Fibroblast of lung (primary cell): ENCODE data around the gene DCAF7. TPM values are rescaled to one million over a fixed set of nuclear protein-coding genes. Genes with fewer than 3 reads are reported as not detected.

Experiments used
- DNase-seq, 2 donors: peaks; one replicate each; pipeline versions ENCODE4 v3.0.0 to v3.0.0-alpha.2; 2010; ENCODE audit warnings: low read depth in 2 of 2
- H2AFZ ChIP-seq: 2 replicates; pipeline ENCODE4 v1.5.1; 2012; ENCODE audit warnings: low read length, control low read depth, inconsistent platforms
- H3K27ac ChIP-seq: 2 replicates; pipeline ENCODE4 v1.5.1; 2011; ENCODE audit warnings: low read length, control low read depth; ENCODE audit not compliant: insufficient read depth
- H3K27me3 ChIP-seq: 2 replicates; pipeline ENCODE4 v1.5.1; 2011; ENCODE audit warnings: mild to moderate bottlenecking, low read length; ENCODE audit not compliant: control insufficient read depth, insufficient read depth
- H3K36me3 ChIP-seq: 2 replicates; pipeline ENCODE4 v1.5.1; 2011; ENCODE audit warnings: low read length; ENCODE audit not compliant: control insufficient read depth, insufficient read depth
- H3K4me1 ChIP-seq: 2 replicates; pipeline ENCODE4 v1.5.1; 2011; ENCODE audit warnings: low read length; ENCODE audit not compliant: control insufficient read depth, insufficient read depth; ENCODE audit errors: extremely low read depth
- H3K4me2 ChIP-seq: 2 replicates; pipeline ENCODE4 v1.5.1; 2011; ENCODE audit warnings: low read length, control low read depth; ENCODE audit not compliant: insufficient read depth; ENCODE audit errors: extremely low read depth
- H3K4me3 ChIP-seq, 4 experiments: fragments of 200-600 bp in 1 of 4; sonication (generic) in 1 of 4; replicated peaks in 1 of 4; 2 replicates each; pipeline ENCODE4 v1.5.1; 2011 to 2016; ENCODE audit warnings: low read length in 4 of 4, low read depth in 3 of 4, mild to moderate bottlenecking in 3 of 4, control low read depth in 2 of 4, inconsistent platforms in 1 of 4, mixed read lengths in 1 of 4; ENCODE audit not compliant: insufficient read depth in 1 of 4; ENCODE audit errors: control extremely low read depth in 1 of 4
- H3K79me2 ChIP-seq: 2 replicates; pipeline ENCODE4 v1.5.1; 2012; ENCODE audit warnings: mild to moderate bottlenecking, low read length, inconsistent platforms; ENCODE audit not compliant: control insufficient read depth, insufficient read depth
- H3K9ac ChIP-seq: 2 replicates; pipeline ENCODE4 v1.5.1; 2011; ENCODE audit warnings: mild to moderate bottlenecking, low read length, control low read depth; ENCODE audit not compliant: insufficient read depth
- H3K9me3 ChIP-seq: 2 replicates; pipeline ENCODE4 v1.5.1; 2012; ENCODE audit warnings: low read depth, low read length; ENCODE audit not compliant: control insufficient read depth, insufficient read depth
- H4K20me1 ChIP-seq: 2 replicates; pipeline ENCODE4 v1.5.1; 2011; ENCODE audit warnings: low read length; ENCODE audit not compliant: control insufficient read depth, insufficient read depth; ENCODE audit errors: extremely low read depth
- EZH2 ChIP-seq: IDR thresholded peaks from 2 replicates; pipeline ENCODE4 v1.5.1; 2012; ENCODE audit warnings: low read length, control low read depth, mild to moderate bottlenecking; ENCODE audit errors: missing control alignments
- polyA plus RNA-seq, 2 donors: library from polyadenylated mRNA; depleted of rRNA in 1 of 2; stranded (reverse) in 1 of 2; unstranded in 1 of 2; fragments of >200 nt; gene quantifications; 2 replicates each; pipeline ENCODE4 v1.2.1, GENCODE V29; 2011 to 2012; ENCODE audit warnings: missing spikeins in 1 of 2
- total RNA-seq: library from RNA; depleted of rRNA; stranded (reverse); fragments of >200 nt; gene quantifications from 2 replicates; pipeline ENCODE4 v1.2.1, GENCODE V29; 2014
- TF ChIP-seq, protein P1 (sequence below), 2 donors: IDR thresholded peaks in 1 of 2; conservative IDR thresholded peaks in 1 of 2; 1 replicate in 1 of 2; 2 replicates in 1 of 2; pipeline ENCODE4 v1.5.1; 2011 to 2012; ENCODE audit warnings: low read length in 2 of 2, control low read depth in 1 of 2, inconsistent platforms in 1 of 2, low read depth in 1 of 2, mild to moderate bottlenecking in 1 of 2

Gene DCAF7
- total and polyA plus RNA-seq, 2 donors (not counting 1 experiment from before 2014, with no cell fraction given), result 13.9 to 38.8 TPM

DNA sequence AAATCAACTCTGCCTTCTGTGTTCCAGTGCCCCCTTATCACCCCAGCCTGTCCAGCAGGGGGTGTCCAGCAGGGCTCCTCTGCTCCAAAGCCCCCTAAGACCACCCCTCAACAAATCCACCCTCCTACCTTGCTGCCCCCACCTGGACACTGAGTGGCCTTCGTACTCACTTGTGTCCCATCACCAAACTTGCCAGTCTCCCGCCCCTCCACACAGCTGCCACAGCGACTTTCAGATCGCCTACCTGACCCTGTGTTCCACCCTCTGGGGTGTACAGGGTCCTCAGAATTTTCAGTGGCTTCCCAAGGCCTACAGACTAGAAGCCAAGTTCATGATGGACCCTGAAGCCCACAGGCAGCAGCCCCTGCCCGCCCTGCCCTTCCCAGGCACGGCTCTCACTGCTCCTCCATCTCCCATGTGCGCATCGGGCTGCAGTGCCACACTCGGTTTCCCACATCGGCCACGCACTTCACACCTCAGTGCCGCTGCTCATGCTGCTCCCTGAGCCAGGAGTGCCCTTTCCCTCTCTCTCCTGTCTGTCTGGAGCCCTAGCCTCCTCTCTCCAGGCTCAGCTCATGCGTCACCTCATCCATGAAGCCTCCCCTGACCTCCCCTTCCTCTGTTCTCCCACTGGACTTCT, 15.3 kb upstream of the DCAF7 start:
- no peak overlapping the region for H3K4me3 ChIP-seq

DNA sequence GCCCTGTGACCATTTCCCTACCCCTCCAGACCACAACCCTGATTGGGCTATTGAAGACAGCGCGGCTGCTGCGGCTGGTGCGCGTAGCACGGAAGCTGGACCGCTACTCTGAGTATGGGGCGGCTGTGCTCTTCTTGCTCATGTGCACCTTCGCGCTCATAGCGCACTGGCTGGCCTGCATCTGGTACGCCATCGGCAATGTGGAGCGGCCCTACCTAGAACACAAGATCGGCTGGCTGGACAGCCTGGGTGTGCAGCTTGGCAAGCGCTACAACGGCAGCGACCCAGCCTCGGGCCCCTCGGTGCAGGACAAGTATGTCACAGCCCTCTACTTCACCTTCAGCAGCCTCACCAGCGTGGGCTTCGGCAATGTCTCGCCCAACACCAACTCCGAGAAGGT, 14.6 kb upstream of the DCAF7 start:
- H3K79me2 ChIP-seq, result no peaks in the 10 kb centered on the region
- H3K9me3 ChIP-seq, result no peaks in the 10 kb centered on the region
- H3K4me3 ChIP-seq, result no peak overlapping the region
- H3K9ac ChIP-seq, result no peak overlapping the region
- H3K36me3 ChIP-seq, result no peaks in the 10 kb centered on the region
- TF ChIP-seq, protein P1, sequence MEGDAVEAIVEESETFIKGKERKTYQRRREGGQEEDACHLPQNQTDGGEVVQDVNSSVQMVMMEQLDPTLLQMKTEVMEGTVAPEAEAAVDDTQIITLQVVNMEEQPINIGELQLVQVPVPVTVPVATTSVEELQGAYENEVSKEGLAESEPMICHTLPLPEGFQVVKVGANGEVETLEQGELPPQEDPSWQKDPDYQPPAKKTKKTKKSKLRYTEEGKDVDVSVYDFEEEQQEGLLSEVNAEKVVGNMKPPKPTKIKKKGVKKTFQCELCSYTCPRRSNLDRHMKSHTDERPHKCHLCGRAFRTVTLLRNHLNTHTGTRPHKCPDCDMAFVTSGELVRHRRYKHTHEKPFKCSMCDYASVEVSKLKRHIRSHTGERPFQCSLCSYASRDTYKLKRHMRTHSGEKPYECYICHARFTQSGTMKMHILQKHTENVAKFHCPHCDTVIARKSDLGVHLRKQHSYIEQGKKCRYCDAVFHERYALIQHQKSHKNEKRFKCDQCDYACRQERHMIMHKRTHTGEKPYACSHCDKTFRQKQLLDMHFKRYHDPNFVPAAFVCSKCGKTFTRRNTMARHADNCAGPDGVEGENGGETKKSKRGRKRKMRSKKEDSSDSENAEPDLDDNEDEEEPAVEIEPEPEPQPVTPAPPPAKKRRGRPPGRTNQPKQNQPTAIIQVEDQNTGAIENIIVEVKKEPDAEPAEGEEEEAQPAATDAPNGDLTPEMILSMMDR (conservative IDR thresholded peaks at IDR 0.05 in 1 of 2, IDR thresholded peaks at IDR 0.05 in 1 of 2; ENCODE audit: low read depth in 1 of 2, low read length in 2 of 2), result no peak
- no peak for TF ChIP-seq EZH2
- H4K20me1 ChIP-seq, result no peaks in the 10 kb centered on the region
- H3K27me3 ChIP-seq, result peaks cover 25% of the 10 kb centered on the region
- no peak overlapping the region for H3K4me2 ChIP-seq
- no peak for DNase-seq
- H3K27ac ChIP-seq, result no peak overlapping the region
- H2AFZ ChIP-seq, result no peak overlapping the region
- no peaks in the 10 kb centered on the region for H3K4me1 ChIP-seq

More for the DNA sequence above, 15.3 kb upstream of the DCAF7 start:
- H3K27me3 ChIP-seq, result peaks cover 25% of the 10 kb centered on the region
- no peaks in the 10 kb centered on the region for H3K9me3 ChIP-seq
- no peak overlapping the region for H3K4me2 ChIP-seq
- no peaks in the 10 kb centered on the region for H4K20me1 ChIP-seq
- no peak for DNase-seq
- no peaks in the 10 kb centered on the region for H3K36me3 ChIP-seq
- no peak overlapping the region for H3K9ac ChIP-seq
- TF ChIP-seq, protein P1 (conservative IDR thresholded peaks at IDR 0.05 in 1 of 2, IDR thresholded peaks at IDR 0.05 in 1 of 2; ENCODE audit: low read depth in 1 of 2, low read length in 2 of 2), result no peak
- no peak for TF ChIP-seq EZH2
- H3K27ac ChIP-seq, result no peak overlapping the region
- no peak overlapping the region for H2AFZ ChIP-seq
- no peaks in the 10 kb centered on the region for H3K4me1 ChIP-seq
- H3K79me2 ChIP-seq, result no peaks in the 10 kb centered on the region

DNA sequence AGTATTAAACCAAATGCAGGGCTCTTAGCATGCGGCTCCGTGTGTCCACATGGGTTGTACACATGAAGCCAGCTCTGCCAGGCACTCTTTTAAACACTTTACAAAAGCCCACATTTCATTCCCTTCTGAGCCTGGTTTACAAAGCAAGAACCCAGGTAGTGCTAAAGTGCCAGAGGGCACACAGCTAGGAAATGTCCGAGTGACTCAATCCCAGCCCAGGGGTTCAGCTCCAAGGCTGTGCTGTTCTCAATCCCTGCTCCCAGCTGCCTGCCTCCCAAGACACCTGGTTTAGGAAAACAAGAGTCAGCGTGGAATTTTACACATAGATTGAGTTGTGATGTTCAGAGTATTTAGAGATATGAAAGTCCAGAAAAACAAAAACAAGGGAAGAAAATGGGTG, 13.3 kb upstream of the DCAF7 start:
- Histone ChIP-seq H3K36me3 (no peaks in the 10 kb centered on the region), H3K4me2 (no peak overlapping the region), H3K27me3 (peaks cover 28% of the 10 kb centered on the region), H4K20me1 (no peaks in the 10 kb centered on the region), H3K9ac (no peak overlapping the region), H3K79me2 (no peaks in the 10 kb centered on the region), H3K27ac (no peak overlapping the region), H3K9me3 (no peaks in the 10 kb centered on the region), H2AFZ (no peak overlapping the region), H3K4me1 (no peaks in the 10 kb centered on the region), H3K4me3 (no peak overlapping the region)
- DNase-seq, result no peak
- no peak for TF ChIP-seq EZH2
- TF ChIP-seq, protein P1 (conservative IDR thresholded peaks at IDR 0.05 in 1 of 2, IDR thresholded peaks at IDR 0.05 in 1 of 2; ENCODE audit: low read depth in 1 of 2, low read length in 2 of 2), result no peak
